NCI-H2227 treated with DMSO at 0.1 percent for 48 hours (cell line): ENCODE measurements around the gene DYNC2H1.

Experiments used
- DNase-seq: peaks from one replicate; lab custom pipeline; 2025; lab: John Stamatoyannopoulos, UW

The DYNC2H1 gene

DNA sequence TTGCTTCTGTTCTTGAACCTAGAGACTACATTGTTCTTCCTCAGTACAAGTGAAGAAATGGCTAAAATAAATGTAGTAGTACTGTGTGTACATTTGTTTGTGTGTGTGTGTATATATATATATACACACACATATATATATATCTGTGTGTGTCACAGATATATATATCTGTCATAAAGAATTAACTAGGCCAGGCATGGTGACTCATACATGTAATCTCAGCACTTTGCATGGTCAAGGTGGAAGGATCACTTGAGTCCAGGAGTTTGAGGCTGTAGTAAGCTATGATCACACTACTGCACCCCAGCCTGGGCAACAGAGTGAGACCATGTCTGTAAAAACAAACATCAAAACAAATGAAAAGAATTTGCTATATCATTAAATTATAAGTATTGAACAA lies 164.8 kb downstream of the DYNC2H1 start:
- no peak for DNase-seq

DNA sequence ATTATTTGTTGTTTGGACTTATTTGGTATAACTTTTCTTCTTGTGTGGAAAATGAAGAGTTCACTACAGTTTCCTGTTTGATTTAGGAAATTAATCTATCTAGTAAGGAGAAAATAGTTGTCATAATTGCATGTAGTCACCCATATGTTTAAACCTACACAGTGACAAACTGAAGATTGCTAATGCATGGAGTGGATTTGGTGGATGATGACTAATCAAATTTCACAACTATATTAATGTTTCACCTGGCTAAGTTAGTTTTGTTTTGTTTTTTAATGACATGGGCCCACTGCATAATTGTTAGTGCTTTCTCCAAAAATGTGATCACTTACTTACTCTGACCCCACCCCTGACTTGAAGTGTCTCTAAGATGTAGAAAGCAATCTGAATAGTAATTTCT lies 170.6 kb downstream of the DYNC2H1 start:
- DNase-seq: no peak

DNA sequence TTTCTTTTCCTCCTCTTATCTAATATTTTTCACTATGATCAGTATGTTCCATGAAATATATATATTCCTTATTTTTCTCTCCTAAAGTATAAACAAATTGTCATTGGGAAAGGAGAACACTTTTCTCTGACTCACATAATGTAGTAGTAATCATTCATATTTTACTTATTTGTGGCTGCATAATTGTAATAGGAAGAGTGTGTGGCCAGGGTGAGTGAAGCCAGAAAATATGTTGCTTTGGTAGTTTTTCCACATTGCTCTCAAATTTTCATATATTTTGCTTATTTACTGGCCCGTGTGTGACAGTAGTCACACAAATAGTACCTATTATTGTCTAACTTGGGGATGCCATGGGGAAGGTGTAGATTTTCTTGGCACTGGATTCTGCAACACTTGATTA lies 172.1 kb downstream of the DYNC2H1 start:
- no peak for DNase-seq

DNA sequence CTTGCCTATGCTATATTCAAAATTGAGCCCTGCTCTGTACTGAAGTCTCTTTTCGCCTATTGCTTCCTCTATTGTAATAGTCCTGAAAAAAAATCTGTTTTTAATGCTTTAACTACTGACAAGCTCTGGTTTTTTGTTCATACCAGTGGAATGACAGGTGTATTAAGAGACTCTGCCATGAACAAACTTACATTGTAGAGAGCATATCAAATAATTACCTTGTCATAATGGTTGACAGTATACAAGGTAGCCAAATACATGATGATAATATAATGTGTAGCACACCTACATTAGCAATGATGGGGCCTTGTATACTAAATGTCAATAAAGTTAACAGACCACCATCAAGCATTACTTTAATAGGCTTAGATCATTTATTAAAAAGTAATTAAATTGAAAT lies 175.0 kb downstream of the DYNC2H1 start:
- no peak for DNase-seq

DNA sequence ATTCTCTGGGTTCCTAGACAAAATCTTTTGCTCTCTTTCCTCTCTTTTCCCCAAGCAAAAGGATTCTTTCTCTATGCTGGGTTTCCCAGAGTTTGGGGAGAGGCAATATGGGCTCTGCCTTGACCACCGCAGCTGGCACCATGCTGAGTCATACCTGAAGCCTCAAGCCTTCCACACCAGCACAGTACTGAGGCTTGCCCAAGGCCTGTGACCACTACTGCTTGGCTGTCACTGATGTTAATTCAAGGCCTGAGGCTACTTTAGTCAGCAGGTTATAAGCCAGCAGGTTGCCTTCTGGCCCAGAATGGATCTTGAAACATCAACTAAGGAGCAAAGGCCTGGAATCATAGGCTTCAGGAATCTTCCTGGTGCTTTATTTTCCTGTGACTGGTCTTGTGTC lies 185.3 kb downstream of the DYNC2H1 start:
- no peak for DNase-seq

DNA sequence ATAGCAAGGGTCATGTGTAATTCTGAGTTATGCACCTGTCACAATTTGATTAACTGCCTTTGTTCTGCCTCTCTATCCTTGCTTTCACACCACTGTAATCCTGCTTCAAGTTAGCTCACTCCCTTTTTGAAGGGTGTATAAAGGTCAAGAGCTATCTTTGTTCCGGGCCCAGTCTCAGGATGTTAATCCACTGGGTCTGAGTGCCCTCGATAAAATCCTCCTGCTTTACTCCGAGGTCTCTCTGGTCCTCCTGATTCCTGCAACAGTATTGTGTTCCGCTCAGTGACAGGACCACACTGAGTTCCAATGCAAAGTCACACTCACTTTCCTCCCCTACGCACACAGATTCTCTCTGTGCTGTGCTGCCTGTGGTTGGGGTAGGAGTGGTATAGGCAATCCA lies 186.5 kb downstream of the DYNC2H1 start:
- DNase-seq: no peak

DNA sequence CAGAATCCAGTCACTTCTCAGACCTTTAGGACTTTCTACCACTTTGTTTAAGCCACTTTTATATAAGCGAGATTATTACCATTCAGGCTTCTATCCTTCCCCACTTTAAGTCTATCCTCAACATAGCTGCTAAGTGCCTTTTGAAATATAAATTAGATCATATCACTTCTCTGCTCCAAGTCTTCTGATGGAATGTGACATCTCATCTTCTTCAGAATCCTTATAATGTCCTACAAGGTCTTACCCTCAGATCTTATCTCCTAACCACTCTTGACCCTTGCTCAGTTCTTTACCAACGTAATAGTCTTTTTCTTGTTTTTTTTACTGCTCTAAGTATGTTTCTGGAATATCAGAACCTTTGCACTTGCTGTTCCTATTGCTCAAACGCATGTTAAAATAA lies 188.7 kb downstream of the DYNC2H1 start:
- no peak for DNase-seq

DNA sequence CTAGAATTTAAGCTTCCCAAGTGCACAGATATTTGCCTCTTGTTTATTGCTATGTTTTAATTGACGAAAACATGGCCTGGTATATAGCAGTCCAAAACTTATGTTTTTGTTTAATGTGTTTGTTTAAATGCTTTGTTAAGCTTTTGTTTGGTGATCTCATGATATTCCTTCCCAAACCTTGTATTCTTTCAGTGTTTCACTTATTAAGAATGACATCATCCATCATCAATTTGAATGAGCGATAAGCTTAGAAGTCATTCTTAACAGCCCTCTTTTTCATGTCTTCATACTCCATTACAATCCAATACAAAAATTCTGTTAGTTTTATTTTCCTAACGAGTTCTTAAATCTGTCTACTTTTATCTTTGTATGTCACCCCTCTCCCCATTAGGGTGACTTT lies 206.0 kb downstream of the DYNC2H1 start:
- no peak for DNase-seq

DNA sequence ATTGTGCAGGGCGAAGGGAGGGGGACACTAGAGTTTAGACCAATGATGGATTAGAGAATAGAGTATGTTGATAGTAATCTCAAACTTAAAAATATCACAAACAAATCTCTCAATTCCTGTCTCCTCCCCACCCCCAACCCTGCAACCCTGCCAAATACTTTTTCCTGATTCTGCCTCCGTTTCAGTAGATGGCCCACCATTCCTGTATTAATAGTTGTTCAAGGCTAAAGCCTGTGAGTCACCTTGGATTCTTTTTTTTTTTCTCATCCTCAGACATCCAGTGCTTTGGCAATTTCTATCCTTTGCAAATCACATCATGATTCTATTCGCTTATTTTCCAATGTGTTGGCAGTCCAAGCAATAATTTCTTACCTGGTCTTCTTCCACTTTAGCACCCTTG lies 207.9 kb downstream of the DYNC2H1 start:
- no peak for DNase-seq

DNA sequence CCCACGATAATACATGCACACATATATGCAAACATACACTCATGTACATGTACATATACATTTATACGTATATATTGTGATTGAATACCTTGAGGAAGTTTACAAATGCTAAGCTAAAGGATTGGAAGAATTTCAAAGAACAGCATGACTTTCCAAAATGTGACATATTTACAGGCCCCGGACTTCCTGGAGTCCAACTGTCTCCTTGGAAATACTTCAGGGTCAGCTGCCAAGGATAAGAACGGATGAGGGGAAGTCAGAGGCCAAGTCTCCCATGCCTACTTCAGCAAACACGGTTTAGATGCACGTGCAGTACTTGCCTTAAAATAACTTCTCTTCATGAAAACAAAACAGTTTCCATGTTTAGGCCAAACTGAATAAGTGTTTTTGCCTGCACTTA lies 213.6 kb downstream of the DYNC2H1 start:
- DNase-seq: no peak

DNA sequence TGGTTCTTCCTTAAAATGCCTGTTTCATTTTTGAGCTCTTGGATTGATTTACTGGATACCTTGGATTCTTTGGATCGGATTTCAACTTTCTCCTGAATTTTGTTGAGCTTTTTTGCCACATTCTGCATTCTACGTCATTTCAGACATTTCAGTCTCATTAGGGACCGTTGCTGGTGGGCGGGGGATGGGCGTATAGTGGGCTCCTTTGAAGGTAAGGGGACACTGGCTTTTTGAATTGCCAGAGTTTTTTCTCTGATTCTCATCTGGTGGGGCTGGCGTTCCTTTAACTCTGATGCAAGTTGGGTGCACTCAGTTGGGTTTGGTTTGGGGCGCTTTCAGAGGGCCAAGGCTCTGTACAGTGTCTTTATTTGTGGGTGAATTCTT lies 216.5 kb downstream of the DYNC2H1 start:
- DNase-seq: no peak

DNA sequence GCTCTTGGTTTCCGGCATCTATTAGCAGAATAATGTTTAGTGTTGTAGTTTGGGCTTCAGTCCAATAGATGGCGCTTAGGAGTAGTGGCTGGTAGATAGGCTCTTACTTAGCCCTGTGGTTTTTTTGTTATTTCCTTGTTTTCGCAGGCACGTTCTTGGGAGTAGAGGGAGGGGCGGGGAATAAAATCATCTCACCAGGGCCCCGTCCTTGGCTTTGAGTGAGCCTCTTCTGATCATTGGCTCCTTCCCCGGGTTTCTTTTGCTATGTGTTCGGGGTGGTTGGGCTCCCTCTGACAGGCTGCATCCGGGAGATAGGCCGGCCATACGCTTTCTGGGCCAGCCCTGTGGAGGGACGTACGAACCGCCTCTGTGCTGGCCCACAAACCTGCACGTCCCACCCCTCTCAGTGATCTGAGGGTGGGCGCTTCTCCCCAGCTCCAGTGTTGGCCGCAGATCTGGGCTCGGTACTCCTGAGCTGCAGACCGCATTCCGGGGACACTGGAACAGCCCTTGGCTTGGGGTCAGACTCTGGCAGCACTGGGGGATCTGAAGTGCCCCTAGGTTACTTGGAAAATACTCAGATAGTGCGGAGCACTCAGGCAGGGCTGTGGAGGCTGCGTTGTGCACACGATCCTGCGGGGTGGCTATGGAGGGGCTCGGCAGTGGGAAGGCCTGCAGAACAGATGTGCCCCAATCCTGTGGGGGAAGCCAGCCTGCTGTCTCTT lies 217.0 kb downstream of the DYNC2H1 start:
- peak; percentile 17 for DNase-seq

DNA sequence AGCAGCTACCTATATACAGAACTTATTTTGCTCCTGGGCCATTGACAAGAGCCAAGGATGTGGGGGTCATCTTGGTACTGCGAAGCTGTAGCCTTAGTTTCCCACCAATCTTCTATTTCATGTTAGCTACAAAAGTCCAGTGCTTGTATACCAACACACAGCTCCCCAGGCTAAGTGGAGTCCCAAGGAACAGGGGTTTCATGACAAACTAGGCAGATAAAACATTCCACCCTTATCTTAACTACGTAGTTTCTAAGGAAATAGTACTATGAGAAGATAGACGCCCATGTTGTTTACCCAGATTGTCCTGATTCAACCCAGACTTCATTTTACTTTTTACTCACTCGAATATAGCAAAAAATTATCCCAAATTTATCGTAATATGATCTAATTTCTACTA lies 218.5 kb downstream of the DYNC2H1 start:
- DNase-seq: no peak

DNA sequence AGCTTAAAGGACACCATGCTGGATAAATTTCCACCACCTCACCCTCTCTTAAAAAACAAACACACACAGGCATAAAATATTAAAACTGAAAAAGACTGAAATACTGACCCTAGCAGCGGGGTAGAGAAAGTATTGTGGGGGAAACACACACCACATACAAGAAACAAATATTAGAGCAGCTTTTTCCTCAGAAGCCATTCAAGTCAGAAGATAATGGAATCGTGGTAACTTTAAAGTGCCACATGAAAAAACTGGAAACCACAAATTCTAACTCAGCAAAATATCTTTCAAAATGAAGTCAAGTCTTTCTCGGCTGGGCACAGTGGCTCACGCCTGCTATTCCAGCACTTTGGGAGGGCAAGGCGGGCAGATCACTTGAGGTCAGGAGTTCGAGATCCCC lies 223.2 kb downstream of the DYNC2H1 start:
- no peak for DNase-seq

DNA sequence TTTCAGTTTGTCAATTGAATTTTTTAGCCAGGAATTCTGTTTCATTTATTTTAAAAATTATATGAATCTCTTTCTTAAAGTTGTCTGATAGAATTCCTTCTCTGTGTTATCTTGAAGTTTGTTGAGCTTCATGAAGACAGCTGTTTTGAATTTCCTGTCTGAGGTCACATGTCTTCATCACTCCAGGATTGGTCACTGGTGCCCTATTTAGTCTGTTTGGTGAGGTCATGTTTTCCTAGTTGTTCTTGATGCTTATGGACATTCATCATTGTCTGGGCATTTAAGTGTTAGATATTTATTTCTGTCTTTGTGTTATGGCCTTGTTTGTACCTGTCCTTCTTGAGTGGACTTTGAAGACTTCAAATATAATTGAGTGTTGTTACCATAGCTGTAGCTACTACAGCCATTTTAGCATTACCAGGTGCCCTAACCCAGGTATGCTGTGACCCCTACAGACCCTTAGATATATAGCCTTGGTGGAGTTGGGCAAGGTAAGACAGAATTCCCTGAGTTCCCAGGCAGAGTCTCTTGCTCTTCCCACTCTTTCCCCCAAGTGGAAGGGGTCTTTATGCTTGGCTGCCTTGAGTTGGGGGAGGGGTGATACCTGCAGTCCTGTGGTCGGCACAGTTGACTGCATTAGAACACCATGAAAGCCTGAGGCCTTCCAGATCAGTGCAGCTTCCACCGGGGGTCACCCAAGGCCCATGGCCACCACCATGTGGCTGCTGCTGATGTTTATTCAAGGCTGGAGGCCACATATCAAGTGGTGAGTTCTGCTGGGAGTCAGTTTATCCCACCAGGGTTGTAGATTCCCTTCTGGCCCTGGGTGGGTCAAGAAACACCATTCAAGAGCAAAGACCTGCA lies 229.6 kb downstream of the DYNC2H1 start:
- DNase-seq: no peak

DNA sequence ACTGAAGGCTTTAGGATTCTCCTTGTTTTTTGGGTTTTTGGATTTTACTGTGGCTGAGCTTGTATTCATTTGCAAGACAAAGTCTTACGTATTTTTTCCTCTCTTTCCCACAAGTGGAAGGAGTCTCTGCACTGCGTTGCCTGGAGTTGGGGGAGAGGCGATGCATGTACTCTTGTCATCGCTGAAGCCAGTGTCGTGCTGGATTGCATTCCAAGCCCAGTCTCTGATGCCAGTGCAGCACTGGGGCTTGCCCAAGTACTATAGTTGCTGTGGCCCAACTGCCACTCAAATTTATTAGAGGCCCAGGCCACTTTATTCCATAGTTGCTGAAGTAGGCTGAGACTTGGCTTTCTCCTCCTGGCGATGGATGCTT lies 230.2 kb downstream of the DYNC2H1 start:
- no peak for DNase-seq

DNA sequence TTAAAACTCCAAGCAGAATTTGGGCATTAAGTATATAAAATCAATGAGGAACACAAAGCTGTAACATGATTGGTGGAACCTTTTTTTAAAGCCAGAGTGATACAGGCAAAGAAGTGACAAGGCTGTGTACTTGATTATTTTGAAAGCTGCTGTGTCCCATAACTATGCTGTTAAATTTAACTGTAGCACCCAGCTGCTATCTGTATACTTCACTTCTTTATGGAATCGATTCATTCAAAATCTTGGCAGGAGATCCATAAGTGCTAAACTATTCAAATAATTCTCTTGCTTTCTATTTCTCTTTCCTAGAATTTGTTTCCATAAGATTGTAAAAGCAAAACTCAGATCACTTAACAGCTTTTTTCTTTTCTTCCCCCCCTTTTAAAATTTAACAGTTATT lies 231.7 kb downstream of the DYNC2H1 start:
- DNase-seq: no peak

DNA sequence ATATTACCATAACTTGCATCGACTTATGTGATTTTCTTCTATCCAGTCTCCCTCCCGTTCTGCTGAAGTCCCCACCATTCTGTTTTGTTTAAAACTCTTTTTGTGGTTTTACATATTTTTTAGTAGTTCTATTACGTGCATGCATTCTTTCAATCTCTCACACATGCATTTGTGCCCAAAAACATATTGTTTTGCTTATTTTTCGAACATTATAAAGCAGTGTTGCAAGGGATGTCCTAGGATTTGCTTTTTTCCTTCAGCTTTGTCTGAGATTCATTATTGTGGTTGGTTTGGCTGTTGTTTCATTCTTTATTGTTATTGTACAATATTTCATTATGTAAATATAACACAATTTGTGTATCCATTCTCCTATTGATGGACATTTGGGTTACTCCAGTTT lies 235.7 kb downstream of the DYNC2H1 start:
- DNase-seq: no peak

DNA sequence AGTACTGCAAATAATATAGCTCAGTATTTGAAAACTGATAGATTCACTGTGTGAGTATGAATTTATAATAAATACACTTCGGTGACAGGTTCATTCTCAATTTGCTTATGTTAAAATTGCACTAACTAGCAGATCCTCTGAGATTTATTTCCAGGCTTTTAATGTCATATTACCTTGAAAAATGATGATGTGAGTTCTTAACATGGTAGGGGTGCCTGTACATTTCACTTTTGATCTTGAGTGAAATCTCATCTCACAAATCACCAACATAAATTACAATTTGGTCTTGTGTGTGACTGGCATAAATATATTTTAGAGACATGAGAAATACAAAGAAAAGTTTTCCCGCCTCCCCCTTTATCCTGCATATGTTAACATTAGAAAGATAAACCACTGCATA lies 240.4 kb downstream of the DYNC2H1 start:
- DNase-seq: no peak

DNA sequence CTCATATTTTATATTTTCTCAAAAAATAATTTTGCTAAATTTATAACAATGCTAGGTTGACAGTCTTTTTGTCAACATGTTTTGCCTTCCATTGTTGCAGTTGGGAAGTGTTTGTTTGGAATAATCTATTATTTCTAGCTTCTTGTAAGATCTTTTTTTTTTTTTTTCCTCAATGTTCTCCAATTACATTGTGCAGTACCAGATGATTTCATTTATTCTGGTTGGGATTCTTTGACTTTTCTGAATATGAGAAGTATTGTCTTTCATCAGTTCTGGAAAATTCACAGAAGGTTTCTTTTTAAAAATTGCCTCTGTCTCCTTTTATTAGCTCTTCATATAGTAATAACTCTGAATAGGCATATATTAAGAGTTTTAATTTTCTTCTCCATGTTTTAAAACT lies 245.4 kb downstream of the DYNC2H1 start:
- no peak for DNase-seq

DNA sequence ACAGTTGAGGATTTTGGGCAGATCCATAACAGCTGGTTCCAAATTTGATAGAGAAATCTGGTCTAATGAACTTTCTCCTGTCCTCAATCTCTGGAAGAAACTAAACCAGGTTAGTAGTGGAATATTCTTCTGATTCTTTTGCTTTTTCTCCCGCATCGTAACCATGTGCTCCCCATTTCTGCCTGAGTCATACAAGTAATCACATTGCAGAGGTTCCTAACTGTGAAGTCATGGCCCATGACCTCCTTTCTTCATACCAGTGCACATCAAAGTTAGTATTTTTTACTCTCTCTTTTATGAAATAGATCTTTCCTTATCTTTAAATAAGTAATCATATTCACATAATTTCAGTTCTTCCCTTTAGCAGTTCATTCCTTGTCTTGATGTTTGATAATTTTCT lies 249.0 kb downstream of the DYNC2H1 start:
- DNase-seq: no peak

DNA sequence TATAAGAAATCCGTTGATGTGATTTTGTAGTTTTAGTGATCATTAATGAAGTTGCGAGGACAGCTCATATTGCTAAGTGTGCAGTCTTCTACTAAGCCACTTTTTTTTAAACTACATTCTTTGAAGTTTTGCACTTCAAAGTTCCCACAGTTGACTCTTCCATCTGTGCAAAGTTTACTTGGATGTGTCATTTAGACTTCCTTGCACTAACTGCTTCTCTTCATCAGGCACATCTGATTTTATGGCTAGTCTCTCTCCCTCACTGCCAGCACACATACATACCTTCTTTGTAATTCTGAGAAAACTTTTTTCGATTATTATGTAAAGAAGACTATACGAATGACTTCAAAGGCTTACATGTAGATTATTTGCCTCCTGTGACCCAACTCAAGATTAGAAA lies 250.0 kb downstream of the DYNC2H1 start:
- no peak for DNase-seq

DNA sequence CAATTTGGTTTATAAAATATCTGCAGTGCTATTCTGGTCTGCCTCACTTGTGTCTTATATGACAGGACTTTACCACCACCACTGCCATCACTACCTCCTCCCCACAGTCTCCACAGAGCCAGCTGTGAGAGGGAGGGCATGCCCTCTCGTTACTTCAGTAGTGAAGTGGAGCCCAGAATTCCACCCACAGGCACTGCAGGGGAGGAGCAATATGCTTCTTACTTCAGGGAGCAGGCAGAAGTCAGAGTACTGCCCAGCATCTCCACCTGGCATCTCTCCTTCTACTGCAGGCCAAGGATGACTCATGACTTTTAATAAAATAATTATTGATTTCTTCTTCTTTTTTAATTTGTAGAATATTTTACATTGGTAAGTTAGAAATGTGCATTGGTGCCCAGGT lies 255.5 kb downstream of the DYNC2H1 start:
- DNase-seq: no peak

DNA sequence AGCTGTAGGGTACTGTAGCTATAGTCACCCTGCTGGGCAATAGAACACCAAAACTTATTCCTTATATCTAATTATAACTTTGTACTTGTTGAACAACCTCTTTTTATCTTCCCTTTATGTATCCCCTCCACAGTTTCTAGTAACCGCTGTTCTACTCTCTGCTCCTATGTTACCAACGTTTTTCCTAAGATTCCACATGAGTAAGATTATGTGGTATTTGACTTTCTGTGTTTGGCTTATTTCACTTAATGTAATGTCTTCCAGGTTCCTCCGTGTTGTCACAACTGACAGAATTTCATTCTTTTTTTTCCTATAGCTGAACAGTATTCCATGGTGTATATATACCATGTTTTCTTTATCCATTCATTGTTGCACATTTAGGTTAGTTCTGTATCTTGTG lies 258.4 kb downstream of the DYNC2H1 start:
- DNase-seq: no peak
